ENCODE data around the gene ALOX5.

DNA sequence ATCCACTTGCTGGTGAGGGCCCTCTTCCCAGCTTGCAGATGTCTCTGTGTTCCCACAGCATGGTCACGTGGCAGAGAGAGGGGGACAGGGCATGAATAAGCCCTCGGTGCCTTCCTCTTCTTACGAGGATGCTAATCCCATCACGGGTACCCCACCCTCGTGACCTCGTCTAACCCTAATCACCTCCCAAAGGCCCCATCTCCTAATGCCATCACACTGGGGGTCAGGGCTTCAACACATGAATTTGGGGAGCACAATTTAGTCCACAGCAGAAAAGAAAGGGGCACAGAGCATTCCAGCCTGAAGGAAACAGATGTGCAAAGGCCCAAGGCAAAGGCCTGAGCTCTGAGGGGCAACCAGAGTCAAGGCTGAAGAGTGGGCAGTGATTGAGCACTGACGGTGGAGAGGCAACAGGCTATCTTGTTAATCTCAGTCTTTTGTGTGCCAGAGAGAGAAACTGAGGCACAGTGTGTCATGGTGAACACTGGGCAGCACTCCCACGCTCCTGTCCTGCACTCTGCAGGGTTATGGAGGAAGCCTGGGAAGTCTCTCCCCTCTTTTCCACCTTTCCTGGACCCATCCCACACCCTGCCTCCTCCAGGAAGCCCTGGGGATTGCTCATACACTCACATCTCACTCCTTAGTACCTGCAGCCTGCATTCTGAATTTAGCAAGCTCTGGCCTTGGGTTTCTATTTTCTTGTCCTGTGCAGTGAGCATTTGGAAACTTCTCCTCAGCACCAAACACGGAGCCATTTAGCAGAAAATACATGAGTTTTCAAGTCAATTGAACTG is 49.0 kb downstream of the ALOX5 start:
- no peak for TF ChIP-seq CTCF (IDR thresholded peaks at IDR 0.05)
- TF ChIP-seq POLR2AphosphoS5 (IDR thresholded peaks at IDR 0.05), result no peak
